Fibroblast of lung (primary cell): ENCODE measurements around the gene PRPF40B. TPM values are rescaled to one million over a fixed set of nuclear protein-coding genes. Genes with fewer than 3 reads are reported as not detected.
A peak's percentile ranks its signal among the peaks of the same experiment; 100 is the strongest.

Experiments
- DNase-seq, 2 donors: peaks; one replicate each; pipeline versions ENCODE4 v3.0.0 to v3.0.0-alpha.2; 2010; ENCODE audit warnings: low read depth in 2 of 2
- H2AFZ ChIP-seq: 2 replicates; pipeline ENCODE4 v1.5.1; 2012; ENCODE audit warnings: low read length, control low read depth, inconsistent platforms
- H3K27ac ChIP-seq: 2 replicates; pipeline ENCODE4 v1.5.1; 2011; ENCODE audit warnings: low read length, control low read depth; ENCODE audit not compliant: insufficient read depth
- H3K27me3 ChIP-seq: 2 replicates; pipeline ENCODE4 v1.5.1; 2011; ENCODE audit warnings: mild to moderate bottlenecking, low read length; ENCODE audit not compliant: control insufficient read depth, insufficient read depth
- H3K36me3 ChIP-seq: 2 replicates; pipeline ENCODE4 v1.5.1; 2011; ENCODE audit warnings: low read length; ENCODE audit not compliant: control insufficient read depth, insufficient read depth
- H3K4me1 ChIP-seq: 2 replicates; pipeline ENCODE4 v1.5.1; 2011; ENCODE audit warnings: low read length; ENCODE audit not compliant: control insufficient read depth, insufficient read depth; ENCODE audit errors: extremely low read depth
- H3K4me2 ChIP-seq: 2 replicates; pipeline ENCODE4 v1.5.1; 2011; ENCODE audit warnings: low read length, control low read depth; ENCODE audit not compliant: insufficient read depth; ENCODE audit errors: extremely low read depth
- H3K4me3 ChIP-seq, 4 experiments: fragments of 200-600 bp in 1 of 4; sonication (generic) in 1 of 4; replicated peaks in 1 of 4; 2 replicates each; pipeline ENCODE4 v1.5.1; 2011 to 2016; ENCODE audit warnings: low read length in 4 of 4, low read depth in 3 of 4, mild to moderate bottlenecking in 3 of 4, control low read depth in 2 of 4, inconsistent platforms in 1 of 4, mixed read lengths in 1 of 4; ENCODE audit not compliant: insufficient read depth in 1 of 4; ENCODE audit errors: control extremely low read depth in 1 of 4
- H3K79me2 ChIP-seq: 2 replicates; pipeline ENCODE4 v1.5.1; 2012; ENCODE audit warnings: mild to moderate bottlenecking, low read length, inconsistent platforms; ENCODE audit not compliant: control insufficient read depth, insufficient read depth
- H3K9ac ChIP-seq: 2 replicates; pipeline ENCODE4 v1.5.1; 2011; ENCODE audit warnings: mild to moderate bottlenecking, low read length, control low read depth; ENCODE audit not compliant: insufficient read depth
- H3K9me3 ChIP-seq: 2 replicates; pipeline ENCODE4 v1.5.1; 2012; ENCODE audit warnings: low read depth, low read length; ENCODE audit not compliant: control insufficient read depth, insufficient read depth
- H4K20me1 ChIP-seq: 2 replicates; pipeline ENCODE4 v1.5.1; 2011; ENCODE audit warnings: low read length; ENCODE audit not compliant: control insufficient read depth, insufficient read depth; ENCODE audit errors: extremely low read depth
- CTCF ChIP-seq, 2 donors: IDR thresholded peaks in 1 of 2; conservative IDR thresholded peaks in 1 of 2; 1 replicate in 1 of 2; 2 replicates in 1 of 2; pipeline ENCODE4 v1.5.1; 2011 to 2012; ENCODE audit warnings: low read length in 2 of 2, control low read depth in 1 of 2, inconsistent platforms in 1 of 2, low read depth in 1 of 2, mild to moderate bottlenecking in 1 of 2
- EZH2 ChIP-seq: IDR thresholded peaks from 2 replicates; pipeline ENCODE4 v1.5.1; 2012; ENCODE audit warnings: low read length, control low read depth, mild to moderate bottlenecking; ENCODE audit errors: missing control alignments
- polyA plus RNA-seq, 2 donors: library from polyadenylated mRNA; depleted of rRNA in 1 of 2; stranded (reverse) in 1 of 2; unstranded in 1 of 2; fragments of >200 nt; gene quantifications; 2 replicates each; pipeline ENCODE4 v1.2.1, GENCODE V29; 2011 to 2012; ENCODE audit warnings: missing spikeins in 1 of 2
- total RNA-seq: library from RNA; depleted of rRNA; stranded (reverse); fragments of >200 nt; gene quantifications from 2 replicates; pipeline ENCODE4 v1.2.1, GENCODE V29; 2014

PRPF40B gene
- total and polyA plus RNA-seq, 2 donors (not counting 1 experiment from before 2014, with no cell fraction given): 6.4 to 11.7 TPM

GRCh38 chr12:49647827-49648711 is 24.7 kb downstream of the PRPF40B start:
- Histone ChIP-seq H3K36me3 (peaks cover 17% of the 10 kb centered on the region), H3K27me3 (no peaks in the 10 kb centered on the region), H3K27ac (no peak overlapping the region)

GRCh38 chr12:49648712-49649003 is 25.3 kb downstream of the PRPF40B start:
- Histone ChIP-seq H3K27ac (no peak overlapping the region), H3K27me3 (no peaks in the 10 kb centered on the region), H3K9me3 (no peaks in the 10 kb centered on the region), H3K4me2 (no peak overlapping the region), H3K36me3 (peaks cover 16% of the 10 kb centered on the region), H3K79me2 (no peaks in the 10 kb centered on the region), H3K4me3 (no peak overlapping the region), H3K4me1 (no peaks in the 10 kb centered on the region), H2AFZ (no peak overlapping the region), H4K20me1 (no peaks in the 10 kb centered on the region), H3K9ac (no peak overlapping the region)
- no peak for TF ChIP-seq CTCF (conservative IDR thresholded peaks at IDR 0.05 in 1 of 2, IDR thresholded peaks at IDR 0.05 in 1 of 2; ENCODE audit: low read depth in 1 of 2, low read length in 2 of 2)
- no peak for DNase-seq

More at GRCh38 chr12:49647827-49648711, 24.7 kb downstream of the PRPF40B start:
- H2AFZ ChIP-seq: no peak overlapping the region
- H3K4me3 ChIP-seq: no peak overlapping the region
- H3K79me2 ChIP-seq: no peaks in the 10 kb centered on the region
- H3K4me1 ChIP-seq: no peaks in the 10 kb centered on the region
- TF ChIP-seq CTCF (conservative IDR thresholded peaks at IDR 0.05 in 1 of 2, IDR thresholded peaks at IDR 0.05 in 1 of 2; ENCODE audit: low read depth in 1 of 2, low read length in 2 of 2) (no peak), EZH2 (no peak)
- peak in 1 of 2 donors; percentile 35 for DNase-seq
- H3K9me3 ChIP-seq: no peaks in the 10 kb centered on the region
- no peaks in the 10 kb centered on the region for H4K20me1 ChIP-seq
- no peak overlapping the region for H3K4me2 ChIP-seq
- no peak overlapping the region for H3K9ac ChIP-seq

- Histone ChIP-seq H3K27ac (no peak overlapping the region), H3K9ac (no peak overlapping the region), H3K4me3 (no peak overlapping the region), H3K27me3 (no peaks in the 10 kb centered on the region), H2AFZ (no peak overlapping the region), H3K4me2 (no peak overlapping the region), H3K79me2 (no peaks in the 10 kb centered on the region), H4K20me1 (no peaks in the 10 kb centered on the region), H3K36me3 (peaks cover 9% of the 10 kb centered on the region), H3K4me1 (no peaks in the 10 kb centered on the region), H3K9me3 (no peaks in the 10 kb centered on the region)
- TF ChIP-seq EZH2 (no peak), CTCF (conservative IDR thresholded peaks at IDR 0.05 in 1 of 2, IDR thresholded peaks at IDR 0.05 in 1 of 2; ENCODE audit: low read depth in 1 of 2, low read length in 2 of 2) (no peak)
- no peak for DNase-seq
These were observed 26.1 kb downstream of the PRPF40B start for GRCh38 chr12:49649445-49649844.
